Thyroid gland (tissue), 4 donors: ENCODE results near the gene EMID1.

ENCODE experiments used
- CTCF ChIP-seq, 6 experiments: fragments of 200-600 bp in 3 of 6; fragments of 450-650 bp in 3 of 6; sonication (generic) in 3 of 6; IDR thresholded peaks; one replicate each; pipeline ENCODE4 v1.5.1; 2016 to 2019; ENCODE audit warnings: antibody characterized with exemption in 6 of 6, mild to moderate bottlenecking in 2 of 6, inconsistent platforms in 1 of 6, moderate library complexity in 1 of 6
- POLR2A ChIP-seq, 2 donors: fragments of 450-650 bp; IDR thresholded peaks; one replicate each; pipeline ENCODE4 v1.6.1; 2017; ENCODE audit warnings: antibody characterized with exemption in 2 of 2, mild to moderate bottlenecking in 2 of 2, moderate library complexity in 1 of 2

- TF ChIP-seq CTCF (IDR thresholded peaks at IDR 0.05) (no peak), POLR2A (IDR thresholded peaks at IDR 0.05) (no peak)
These were observed 19.4 kb upstream of the EMID1 start for GRCh38 chr22:29186302-29186701.
